ENCODE measurements around the gene PIP4K2C.
A peak's percentile ranks its signal among the peaks of the same experiment; 100 is the strongest.

The PIP4K2C gene

GRCh38 chr12:57590864-57591781, at the start of gene PIP4K2C:
TSS of gene PIP4K2C (plus strand) at chr12:57591192. CDS start at chr12:57591290, 98 bp downstream.
- no peak for FAIRE-seq

GRCh38 chr12:57541717-57542116, 49.3 kb upstream of the PIP4K2C start:
- FAIRE-seq = no peak

GRCh38 chr12:57543581-57543980, 47.4 kb upstream of the PIP4K2C start:
- no peak for FAIRE-seq

- FAIRE-seq = no peak
These were observed 45.1 kb upstream of the PIP4K2C start for GRCh38 chr12:57545809-57546437.

GRCh38 chr12:57546438-57547287, 44.3 kb upstream of the PIP4K2C start, which contains the start of gene DCTN2:
TSS of gene DCTN2 (minus strand) at chr12:57547192. CDS start at chr12:57547063, 129 bp downstream.
- FAIRE-seq = no peak

GRCh38 chr12:57547288-57548012, 43.5 kb upstream of the PIP4K2C start:
- FAIRE-seq = peak; percentile 79

- FAIRE-seq = no peak
These were observed 43.0 kb upstream of the PIP4K2C start for GRCh38 chr12:57548013-57548315.

- no peak for FAIRE-seq
These were observed 42.5 kb upstream of the PIP4K2C start for GRCh38 chr12:57548488-57548887.

- FAIRE-seq = no peak
These were observed 41.6 kb upstream of the PIP4K2C start for GRCh38 chr12:57549203-57549908.

GRCh38 chr12:57549909-57550640, 40.9 kb upstream of the PIP4K2C start, which contains the start of gene KIF5A:
TSS of gene KIF5A (plus strand) at chr12:57550044. CDS start at chr12:57550272, 228 bp downstream.
- no peak for FAIRE-seq

- no peak for FAIRE-seq
These were observed 40.1 kb upstream of the PIP4K2C start for GRCh38 chr12:57550641-57551549.

- no peak for FAIRE-seq
These were observed 39.2 kb upstream of the PIP4K2C start for GRCh38 chr12:57551637-57552305.

- no peak for FAIRE-seq
These were observed 38.7 kb upstream of the PIP4K2C start for GRCh38 chr12:57552306-57552651.

GRCh38 chr12:57552835-57553313, 38.1 kb upstream of the PIP4K2C start:
- no peak for FAIRE-seq

- FAIRE-seq = no peak
These were observed 37.4 kb upstream of the PIP4K2C start for GRCh38 chr12:57553343-57554202.

GRCh38 chr12:57554453-57554852, 36.5 kb upstream of the PIP4K2C start:
- no peak for FAIRE-seq

- no peak for FAIRE-seq
These were observed 36.1 kb upstream of the PIP4K2C start for GRCh38 chr12:57554897-57555296.

GRCh38 chr12:57558864-57559263, 32.1 kb upstream of the PIP4K2C start:
- FAIRE-seq = no peak

Data from endometrium (tissue), 2 donors.